Activated T-helper 2 cell treated with anti-CD3 and anti-CD28 coated beads, Interferon-gamma antibody, Interleukin-2, Interleukin-4, amounts not matched to agents 10 μg/mL and 5 μg/mL and 100 μg/mL, durations not matched to agents 14 hours and 24 hours and 36 hours (primary cell): ENCODE measurements around the gene CREB3L4. TPM values are rescaled to one million over a fixed set of nuclear protein-coding genes. Genes with fewer than 3 reads are reported as not detected.

Source experiments
- DNase-seq: peaks from one replicate; pipeline ENCODE4 v3.0.0; 2021; ENCODE audit warnings: low spot score
- H3K27ac Mint-ChIP-seq: one replicate; pipeline ENCODE4 v1.8.0; 2021; ENCODE audit warnings: mixed read lengths
- H3K27me3 Mint-ChIP-seq: one replicate; pipeline ENCODE4 v1.8.0; 2021; ENCODE audit warnings: low read depth, mixed read lengths
- H3K36me3 Mint-ChIP-seq: one replicate; pipeline ENCODE4 v1.8.0; 2021; ENCODE audit warnings: low read depth, mixed read lengths
- H3K4me1 Mint-ChIP-seq: one replicate; pipeline ENCODE4 v1.8.0; 2021; ENCODE audit warnings: low read depth, mixed read lengths
- H3K4me3 Mint-ChIP-seq: one replicate; pipeline ENCODE4 v1.8.0; 2021; ENCODE audit warnings: low read depth, mild to moderate bottlenecking, moderate library complexity, mixed read lengths
- H3K9me3 Mint-ChIP-seq: one replicate; pipeline ENCODE4 v1.8.0; 2021; ENCODE audit warnings: mixed read lengths
- intact Hi-C: fragments of 100-400 bp; cut with micrococcal nuclease; formaldehyde crosslinking; loops from one replicate; pipeline ENCODE4 v1.15.1; 2023
- total RNA-seq: library from RNA; stranded (reverse); gene quantifications from 2 replicates; pipeline ENCODE4 v1.2.3, GENCODE V29; 2022

CREB3L4 gene
- total RNA-seq, 1 donor from 2014 or later = 12.5 TPM

DNA sequence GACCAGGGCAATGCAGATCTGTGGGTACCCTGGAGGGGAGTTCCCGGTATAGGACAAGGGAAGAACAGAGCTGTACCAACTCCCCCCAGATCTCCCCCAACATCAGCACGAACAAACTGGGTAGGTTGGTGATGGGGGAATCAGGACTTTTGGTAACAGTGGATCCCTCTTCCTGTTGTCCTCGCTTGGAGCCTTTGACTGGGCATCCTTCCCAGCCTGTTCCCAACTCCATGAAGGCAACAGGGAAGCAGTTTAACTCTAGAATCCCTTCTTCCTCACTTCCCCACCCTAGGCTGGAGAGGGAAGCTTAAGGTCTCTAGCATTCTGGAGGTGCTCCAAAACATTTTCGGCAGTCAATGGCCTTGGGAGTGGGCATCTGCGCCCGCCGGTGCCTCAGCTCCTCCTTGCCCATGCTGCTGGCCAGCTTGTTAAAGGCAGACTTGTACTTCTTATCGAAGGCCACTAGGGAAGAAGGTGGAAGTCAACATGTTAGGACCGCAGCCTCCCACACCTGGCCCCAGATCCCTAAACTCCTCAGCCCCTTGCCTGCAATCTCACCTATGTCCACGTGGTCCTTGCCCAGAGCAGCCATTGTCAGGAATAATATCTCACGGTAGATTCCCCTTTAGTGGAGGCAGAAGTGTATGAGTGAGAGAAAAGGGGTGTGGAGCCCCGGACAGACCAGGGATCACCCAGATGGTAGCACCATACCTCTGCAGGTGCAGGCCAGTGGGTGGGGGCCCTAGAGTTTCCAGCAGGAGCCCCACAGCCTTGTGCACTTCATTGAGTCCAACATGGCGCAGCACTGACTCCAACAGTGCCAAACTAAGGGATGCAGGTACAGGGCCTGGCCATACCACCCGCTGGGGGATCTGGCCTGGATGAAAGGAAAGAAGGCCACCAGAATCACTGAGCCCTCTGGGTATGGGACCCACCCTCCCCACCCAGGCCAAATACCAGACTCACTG lies 37.4 kb upstream of the CREB3L4 start:
- intact Hi-C loops = no loop called here
- H3K4me1 Mint-ChIP-seq = peaks cover 4% of the 10 kb centered on the region
- H3K27me3 Mint-ChIP-seq = no peaks in the 10 kb centered on the region
- peaks cover 47% of the 10 kb centered on the region for H3K36me3 Mint-ChIP-seq
- H3K27ac Mint-ChIP-seq = no peak overlapping the region
- DNase-seq = no peak
- no peak overlapping the region for H3K4me3 Mint-ChIP-seq
- no peaks in the 10 kb centered on the region for H3K9me3 Mint-ChIP-seq

DNA sequence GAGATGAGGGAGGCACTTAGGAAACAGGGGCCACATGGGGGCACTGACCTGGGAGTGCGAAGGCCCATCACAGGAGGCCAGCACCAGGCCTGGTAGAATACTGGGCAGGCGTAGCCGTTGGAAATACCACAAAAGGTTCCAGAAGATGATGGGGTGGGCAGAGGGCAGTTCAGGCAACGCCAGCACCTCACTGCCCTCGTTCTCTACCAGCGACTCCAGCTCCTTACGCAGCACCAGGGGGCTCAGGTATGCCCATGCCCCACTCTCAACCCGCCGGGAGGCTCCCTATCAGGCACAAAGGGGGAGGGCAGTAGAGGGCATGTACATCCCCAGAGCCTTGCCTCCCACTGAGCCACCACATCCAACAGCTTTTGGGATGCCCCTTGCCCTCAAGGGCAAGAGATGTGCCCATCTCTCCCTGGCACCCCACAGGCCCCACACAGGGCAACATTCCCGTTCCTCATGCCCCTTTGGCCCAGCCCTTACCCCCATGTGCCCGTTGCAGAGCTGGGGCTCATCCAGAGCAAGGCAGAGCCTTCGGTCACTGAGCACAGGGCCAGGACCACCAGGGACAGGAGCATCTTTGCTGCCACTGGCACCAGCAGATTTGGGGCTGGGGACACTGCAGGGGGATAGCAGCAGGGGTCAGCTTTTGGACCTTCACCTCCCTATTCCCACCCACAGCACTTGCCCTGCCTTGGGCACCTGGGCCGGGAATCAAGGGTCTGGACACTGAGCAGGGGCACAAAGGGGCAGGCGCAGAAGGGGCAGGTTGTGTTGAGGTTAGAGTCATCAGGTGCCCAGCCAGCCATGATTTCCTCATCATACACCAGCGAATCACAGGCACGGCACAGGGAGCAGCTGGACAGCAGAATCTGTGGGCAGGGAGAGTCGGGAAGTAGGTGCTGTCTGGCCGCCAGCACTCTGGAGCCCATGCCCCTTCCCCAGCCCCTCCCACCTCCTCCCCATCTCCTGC lies 35.3 kb upstream of the CREB3L4 start:
- intact Hi-C loops = no loop called here
- Mint-ChIP-seq H3K9me3 (no peaks in the 10 kb centered on the region), H3K36me3 (peaks cover 68% of the 10 kb centered on the region), H3K27ac (no peak overlapping the region), H3K4me1 (peaks cover 4% of the 10 kb centered on the region), H3K4me3 (no peak overlapping the region), H3K27me3 (no peaks in the 10 kb centered on the region)
- no peak for DNase-seq

DNA sequence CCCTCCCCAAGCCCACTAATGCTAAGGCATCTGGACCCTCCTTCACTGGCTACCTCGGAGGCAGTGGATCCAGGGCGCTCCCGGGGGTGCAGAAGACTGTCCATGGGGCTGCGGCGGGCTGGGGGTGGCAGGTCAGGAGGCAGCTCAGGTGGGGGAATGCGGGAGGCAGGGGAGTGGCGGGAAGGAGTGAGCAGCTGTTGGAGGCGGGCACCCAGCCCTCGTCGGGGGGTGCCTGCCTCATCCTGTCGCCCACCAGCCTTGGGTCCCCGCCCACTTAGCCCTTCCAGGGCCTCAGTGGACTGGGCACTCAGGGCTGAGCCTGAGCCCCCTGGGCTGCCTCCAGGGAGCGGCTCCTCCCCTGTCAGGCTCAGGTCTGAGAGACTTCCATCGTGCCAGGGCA lies 34.3 kb upstream of the CREB3L4 start:
- H3K36me3 Mint-ChIP-seq = peaks cover 73% of the 10 kb centered on the region
- intact Hi-C loops = no loop called here
- H3K27ac Mint-ChIP-seq = no peak overlapping the region
- H3K4me3 Mint-ChIP-seq = no peak overlapping the region
- no peaks in the 10 kb centered on the region for H3K4me1 Mint-ChIP-seq
- H3K27me3 Mint-ChIP-seq = no peaks in the 10 kb centered on the region
- H3K9me3 Mint-ChIP-seq = no peaks in the 10 kb centered on the region
- no peak for DNase-seq

DNA sequence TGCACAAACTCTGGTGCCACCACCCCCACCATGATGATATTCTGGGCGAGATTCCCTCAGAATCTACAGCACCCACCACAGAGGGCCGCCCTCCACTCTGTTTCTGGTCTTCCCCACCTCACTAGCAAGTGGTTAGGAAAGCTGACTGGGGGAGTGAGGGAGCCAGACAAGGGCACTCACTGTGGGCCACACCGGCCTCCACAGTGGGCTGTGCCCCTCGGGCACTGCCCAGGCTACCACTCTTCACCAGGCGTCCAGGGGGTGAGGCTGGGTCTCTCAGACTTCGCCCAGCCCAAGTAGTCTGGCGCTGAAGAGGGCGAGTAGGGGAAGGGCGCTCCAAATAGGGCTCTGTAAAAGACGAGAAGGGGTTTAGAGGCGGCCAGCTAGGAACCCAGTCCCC lies 33.7 kb upstream of the CREB3L4 start:
- intact Hi-C loops = no loop called here
- Mint-ChIP-seq H3K4me3 (no peak overlapping the region), H3K9me3 (no peaks in the 10 kb centered on the region), H3K27ac (no peak overlapping the region), H3K4me1 (no peaks in the 10 kb centered on the region), H3K27me3 (no peaks in the 10 kb centered on the region), H3K36me3 (peaks cover 74% of the 10 kb centered on the region)
- no peak for DNase-seq

DNA sequence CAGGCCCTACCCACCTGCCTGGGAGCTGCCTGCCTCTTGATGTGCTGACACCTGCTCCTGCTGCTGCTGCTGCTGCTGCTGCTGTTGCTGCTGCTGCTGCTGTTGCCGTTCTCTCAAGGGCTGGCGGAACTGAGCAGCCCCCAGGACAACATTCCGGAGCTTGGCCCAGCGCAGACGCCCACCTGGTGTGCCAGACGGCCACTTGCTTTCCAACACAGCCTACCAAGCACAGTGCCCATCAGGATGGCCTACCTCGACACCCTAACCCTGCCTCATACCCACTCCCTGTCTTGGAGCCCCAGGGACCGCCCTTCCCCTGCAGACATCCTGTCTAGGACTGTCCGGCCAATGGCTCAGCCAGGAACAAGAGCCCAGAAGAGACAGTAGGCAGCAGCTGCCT lies 33.0 kb upstream of the CREB3L4 start:
- no peak for DNase-seq
- intact Hi-C loops = no loop called here
- Mint-ChIP-seq H3K9me3 (no peaks in the 10 kb centered on the region), H3K4me3 (no peak overlapping the region), H3K36me3 (peaks cover 76% of the 10 kb centered on the region), H3K27me3 (no peaks in the 10 kb centered on the region), H3K27ac (no peak overlapping the region), H3K4me1 (no peaks in the 10 kb centered on the region)

DNA sequence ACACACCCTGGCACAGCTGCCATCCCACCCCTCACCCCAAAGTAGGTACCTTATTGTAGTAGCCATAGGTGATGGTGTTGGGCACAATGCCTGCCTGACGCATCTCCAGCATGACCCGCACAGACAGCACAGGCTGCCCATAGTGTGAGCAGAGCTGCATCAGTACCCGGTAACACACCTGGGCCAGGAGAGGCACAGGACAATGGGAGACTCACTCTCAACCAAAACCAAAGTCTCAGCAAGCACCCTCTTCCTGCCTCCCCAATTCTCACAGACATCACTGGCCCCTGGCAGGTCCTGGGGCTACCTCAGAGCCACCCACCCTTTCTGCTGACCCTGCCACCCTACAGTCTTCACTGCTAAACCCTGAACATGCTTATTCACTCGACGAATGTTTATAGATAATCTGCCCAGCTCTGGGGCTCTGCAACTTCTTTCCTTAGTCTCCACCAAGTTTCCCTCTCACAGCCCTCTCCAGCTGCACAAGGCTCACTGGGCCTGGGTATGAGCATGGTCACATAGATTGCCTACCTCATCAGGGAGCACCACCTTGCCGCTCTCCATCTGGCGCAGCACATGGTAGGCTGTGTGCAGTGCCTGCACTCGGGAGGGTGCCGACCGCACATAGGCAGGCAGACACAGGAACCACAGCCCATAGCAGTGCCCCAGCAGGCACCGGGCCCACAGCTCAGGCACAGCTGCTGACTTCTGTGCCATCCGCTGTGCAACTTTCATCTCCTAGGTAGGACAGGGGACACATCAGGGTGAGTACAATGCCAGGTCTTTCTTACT lies 31.5 kb upstream of the CREB3L4 start:
- no peak overlapping the region for H3K27ac Mint-ChIP-seq
- H3K27me3 Mint-ChIP-seq = no peaks in the 10 kb centered on the region
- peaks cover 78% of the 10 kb centered on the region for H3K36me3 Mint-ChIP-seq
- H3K9me3 Mint-ChIP-seq = no peaks in the 10 kb centered on the region
- H3K4me1 Mint-ChIP-seq = no peaks in the 10 kb centered on the region
- H3K4me3 Mint-ChIP-seq = no peak overlapping the region
- intact Hi-C loops = no loop called here
- DNase-seq = no peak

DNA sequence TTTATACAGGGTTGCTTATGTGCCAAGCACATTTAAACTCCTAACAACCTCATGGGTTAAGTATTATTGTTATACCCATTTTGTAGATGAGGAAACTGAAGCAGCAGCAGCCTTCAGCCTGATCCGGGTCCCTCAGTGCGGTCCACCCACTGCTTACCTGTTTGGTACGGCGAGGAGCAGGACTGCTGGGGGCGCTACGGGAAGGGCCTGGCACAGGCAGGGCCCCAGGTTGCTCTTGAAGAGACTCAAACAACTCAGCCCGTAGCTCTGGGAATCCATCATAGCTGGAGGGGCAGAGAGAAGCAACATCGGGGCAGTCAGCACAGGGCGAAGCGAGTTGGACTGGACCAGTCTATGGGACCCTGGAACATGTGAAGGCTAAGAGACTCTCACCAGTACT lies 30.4 kb upstream of the CREB3L4 start:
- no peaks in the 10 kb centered on the region for H3K9me3 Mint-ChIP-seq
- H3K27me3 Mint-ChIP-seq = no peaks in the 10 kb centered on the region
- no peak overlapping the region for H3K27ac Mint-ChIP-seq
- intact Hi-C loops = no loop called here
- H3K36me3 Mint-ChIP-seq = peaks cover 81% of the 10 kb centered on the region
- H3K4me1 Mint-ChIP-seq = no peaks in the 10 kb centered on the region
- no peak overlapping the region for H3K4me3 Mint-ChIP-seq
- DNase-seq = no peak

DNA sequence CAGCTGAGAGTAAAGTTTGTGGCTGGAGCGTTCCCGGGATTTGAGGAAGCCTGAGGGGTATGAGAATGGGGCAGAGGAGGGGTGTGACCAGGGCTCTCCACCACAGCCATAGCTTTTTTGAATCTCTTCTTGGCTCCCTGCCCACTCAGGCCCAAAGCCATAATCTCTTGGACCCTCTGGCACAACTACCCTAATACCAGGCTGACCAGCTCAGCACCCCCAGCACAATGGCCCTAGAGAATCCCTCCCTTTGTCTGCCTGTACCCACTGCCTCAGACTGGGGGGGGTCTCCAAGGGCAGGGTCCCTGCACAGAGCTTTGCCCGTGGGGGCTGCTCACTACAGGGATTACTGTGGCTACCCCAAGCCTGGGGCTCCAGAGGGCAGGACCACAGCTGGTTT lies 28.7 kb upstream of the CREB3L4 start:
- intact Hi-C loops = no loop called here
- H3K27ac Mint-ChIP-seq = no peak overlapping the region
- H3K4me3 Mint-ChIP-seq = no peak overlapping the region
- H3K27me3 Mint-ChIP-seq = no peaks in the 10 kb centered on the region
- peaks cover 7% of the 10 kb centered on the region for H3K4me1 Mint-ChIP-seq
- no peaks in the 10 kb centered on the region for H3K9me3 Mint-ChIP-seq
- DNase-seq = no peak
- H3K36me3 Mint-ChIP-seq = peaks cover 85% of the 10 kb centered on the region

DNA sequence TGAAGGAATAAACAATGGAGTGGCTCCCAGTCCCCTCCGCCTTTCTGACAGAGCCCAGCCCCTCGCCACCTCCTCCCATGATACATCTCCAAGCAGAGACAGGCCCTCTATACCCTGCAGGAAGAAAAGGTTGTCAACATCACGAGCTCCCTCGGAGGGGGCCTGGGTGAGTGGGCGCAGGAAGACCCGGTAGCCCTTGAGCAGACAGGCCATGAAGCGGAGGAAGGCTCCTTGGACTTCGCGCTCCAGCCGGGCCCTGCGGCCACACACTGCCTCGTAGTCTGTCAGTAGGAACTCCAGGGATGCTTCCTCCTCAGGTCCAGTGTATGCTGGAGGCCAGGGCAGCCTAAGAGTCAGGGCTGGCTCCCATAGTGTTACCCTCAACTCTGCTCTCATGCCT lies 28.2 kb upstream of the CREB3L4 start:
- intact Hi-C loops = no loop called here
- Mint-ChIP-seq H3K4me1 (peaks cover 10% of the 10 kb centered on the region), H3K27me3 (no peaks in the 10 kb centered on the region), H3K27ac (no peak overlapping the region), H3K36me3 (peaks cover 85% of the 10 kb centered on the region), H3K4me3 (no peak overlapping the region), H3K9me3 (no peaks in the 10 kb centered on the region)
- no peak for DNase-seq

DNA sequence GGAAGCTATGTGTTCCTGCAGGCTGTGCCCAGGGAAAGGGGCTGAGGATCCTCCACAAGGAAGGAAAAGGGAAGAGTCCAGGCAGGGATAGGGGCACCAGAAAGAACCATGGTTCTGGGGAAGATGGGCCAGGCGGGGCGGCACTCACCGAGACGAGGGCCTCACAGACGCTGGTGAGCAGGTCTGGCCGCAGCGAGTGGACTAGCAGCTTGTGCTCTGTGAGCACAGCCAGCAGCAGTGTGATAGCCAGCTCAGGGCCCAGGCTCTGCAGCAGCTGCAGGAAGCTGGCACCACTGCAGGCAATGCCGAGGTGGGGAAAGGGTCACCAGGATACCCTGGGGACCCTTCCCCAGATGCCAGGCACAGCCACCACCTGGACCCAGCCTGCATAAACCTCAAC lies 26.9 kb upstream of the CREB3L4 start:
- intact Hi-C loops = no loop called here
- Mint-ChIP-seq H3K9me3 (no peaks in the 10 kb centered on the region), H3K4me3 (no peak overlapping the region), H3K36me3 (peaks cover 76% of the 10 kb centered on the region), H3K27ac (no peak overlapping the region), H3K27me3 (no peaks in the 10 kb centered on the region), H3K4me1 (peaks cover 15% of the 10 kb centered on the region)
- no peak for DNase-seq

DNA sequence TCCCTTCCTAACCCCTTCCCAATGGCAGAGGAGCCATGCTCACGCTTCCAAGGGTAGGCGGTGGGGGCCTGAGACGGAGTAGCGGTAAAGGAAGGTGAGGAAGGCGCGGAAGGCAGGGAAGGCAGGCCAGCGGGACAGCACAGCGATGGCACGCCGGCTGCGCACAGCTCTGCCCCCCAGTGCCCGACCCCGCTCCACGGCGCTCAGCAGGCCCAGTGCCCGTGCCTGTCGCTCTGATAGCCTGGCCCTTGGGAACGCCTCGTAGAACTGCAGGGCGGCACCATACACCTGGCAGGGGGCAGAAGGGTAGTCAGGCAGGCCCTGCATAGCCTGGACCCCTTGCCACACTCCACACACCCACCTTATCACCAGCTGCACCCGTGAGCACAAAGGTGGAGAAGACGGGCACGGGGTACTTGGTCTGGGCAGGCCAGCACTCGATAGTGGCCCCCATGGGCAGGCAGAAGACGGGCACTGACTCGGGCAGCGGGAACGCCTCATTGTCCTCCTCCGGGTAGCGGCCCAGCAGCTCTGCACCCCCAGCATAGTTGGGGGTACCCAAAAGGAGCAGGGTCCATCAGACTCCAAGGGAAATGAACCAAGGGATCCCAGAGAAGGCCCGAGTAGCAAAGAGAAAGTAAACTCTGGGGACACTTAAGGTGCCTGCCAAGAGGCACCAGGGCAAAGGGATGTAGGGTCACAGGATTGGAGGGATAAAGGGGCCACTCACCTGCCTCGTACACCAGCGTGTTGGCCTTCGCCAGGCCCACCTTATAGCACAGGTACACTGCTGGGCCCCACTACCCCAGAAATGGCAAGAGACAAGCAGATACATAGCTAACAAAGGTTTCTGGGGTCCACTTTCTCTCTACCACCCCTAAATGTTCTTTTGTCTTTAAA lies 25.6 kb upstream of the CREB3L4 start:
- no peak for DNase-seq
- Mint-ChIP-seq H3K27me3 (no peaks in the 10 kb centered on the region), H3K4me1 (peaks cover 19% of the 10 kb centered on the region), H3K36me3 (peaks cover 68% of the 10 kb centered on the region), H3K27ac (no peak overlapping the region), H3K4me3 (no peak overlapping the region), H3K9me3 (no peaks in the 10 kb centered on the region)
- intact Hi-C loops = no loop called here
